Fibroblast of lung (primary cell): ENCODE measurements around the gene UBXN11.

Source experiments
- CTCF ChIP-seq, 2 donors: IDR thresholded peaks in 1 of 2; conservative IDR thresholded peaks in 1 of 2; 1 replicate in 1 of 2; 2 replicates in 1 of 2; pipeline ENCODE4 v1.5.1; 2011 to 2012; ENCODE audit warnings: low read length in 2 of 2, control low read depth in 1 of 2, inconsistent platforms in 1 of 2, low read depth in 1 of 2, mild to moderate bottlenecking in 1 of 2
- EZH2 ChIP-seq: IDR thresholded peaks from 2 replicates; pipeline ENCODE4 v1.5.1; 2012; ENCODE audit warnings: low read length, control low read depth, mild to moderate bottlenecking; ENCODE audit errors: missing control alignments

GRCh38 chr1:26289158-26290059 is 17.0 kb downstream of the UBXN11 start:
- no peak for TF ChIP-seq EZH2
- no peak for TF ChIP-seq CTCF (conservative IDR thresholded peaks at IDR 0.05 in 1 of 2, IDR thresholded peaks at IDR 0.05 in 1 of 2; ENCODE audit: low read depth in 1 of 2, low read length in 2 of 2)
